Tibial nerve (tissue), 4 donors: Measurements from ENCODE around the gene ARGLU1. TPM values are rescaled to one million over a fixed set of nuclear protein-coding genes. Genes with fewer than 3 reads are reported as not detected.

ENCODE experiments used
- DNase-seq, 2 donors: peaks; one replicate each; pipeline ENCODE4 v3.0.0-alpha.2; 2019; ENCODE audit warnings: low spot score in 2 of 2
- H3K27ac ChIP-seq, 4 donors: fragments of 200-600 bp; sonication (generic) in 3 of 4; one replicate each; pipeline ENCODE4 v1.5.1; 2017 to 2019; ENCODE audit warnings: mild to moderate bottlenecking in 1 of 4
- H3K27me3 ChIP-seq, 2 donors: fragments of 200-600 bp; sonication (generic) in 1 of 2; one replicate each; pipeline versions ENCODE4 v1.5.1 to v1.6.0; 2017 to 2019
- H3K36me3 ChIP-seq, 3 donors: fragments of 200-600 bp; sonication (generic); one replicate each; pipeline ENCODE4 v1.5.1; 2018 to 2019
- H3K4me1 ChIP-seq, 4 donors: fragments of 200-600 bp; sonication (generic) in 3 of 4; one replicate each; pipeline ENCODE4 v1.5.1; 2017 to 2019
- H3K4me3 ChIP-seq, 4 donors: fragments of 200-600 bp; sonication (generic) in 3 of 4; one replicate each; pipeline ENCODE4 v1.5.1; 2017 to 2019; ENCODE audit warnings: mild to moderate bottlenecking in 1 of 4, moderate library complexity in 1 of 4
- H3K9me3 ChIP-seq, 4 donors: fragments of 200-600 bp; sonication (generic) in 3 of 4; one replicate each; pipeline ENCODE4 v1.5.1; 2017 to 2019
- CTCF ChIP-seq, 5 experiments: fragments of 200-600 bp in 3 of 5; fragments of 450-650 bp in 2 of 5; sonication (generic) in 3 of 5; IDR thresholded peaks; one replicate each; pipeline ENCODE4 v1.5.1; 2016 to 2019; ENCODE audit warnings: antibody characterized with exemption in 5 of 5, mild to moderate bottlenecking in 3 of 5, moderate library complexity in 2 of 5
- EP300 ChIP-seq, 2 donors: sonication (generic); formaldehyde crosslinking; IDR thresholded peaks; one replicate each; pipeline ENCODE4 v1.6.1; 2017; ENCODE audit warnings: antibody characterized with exemption in 2 of 2, mild to moderate bottlenecking in 1 of 2
- POLR2A ChIP-seq, 2 donors: fragments of 450-650 bp; IDR thresholded peaks; one replicate each; pipeline ENCODE4 v1.6.1; 2017; ENCODE audit warnings: antibody characterized with exemption in 2 of 2, mild to moderate bottlenecking in 2 of 2, moderate library complexity in 2 of 2
- WGBS, 2 donors: methylation state at CpG; one replicate each; pipeline ENCODE4 v1.1.5; 2018; 5-methylcytosine and 5-hydroxymethylcytosine counted together
- total RNA-seq, 4 donors: library from RNA; depleted of rRNA; stranded (reverse); fragments of >200 nt; gene quantifications; one replicate each; pipeline ENCODE4 v1.1.0, GENCODE V29; 2016

ARGLU1 gene
- total RNA-seq, 4 donors from 2014 or later = 115 to 148 (median 138) TPM

GRCh38 chr13:106550570-106551135 lies 17.3 kb downstream of the ARGLU1 start:
- DNase-seq = no peak
- H3K27me3 ChIP-seq = no peaks in the 10 kb centered on the region
- H3K36me3 ChIP-seq = peaks cover 0 to 25% (median 0%) of the 10 kb centered on the region in 3 donors
- H3K4me3 ChIP-seq = no peak overlapping the region
- TF ChIP-seq EP300 (IDR thresholded peaks at IDR 0.05) (peak in 1 of 2 donors; percentile 25), POLR2A (IDR thresholded peaks at IDR 0.05) (no peak), CTCF (IDR thresholded peaks at IDR 0.05) (no peak)
- 80 to 86% methylated on average over 4 of the region's 4 CpGs for WGBS, 2 donors
- H3K27ac ChIP-seq = peak overlapping the region in 1 of 4 donors; percentile 40
- peaks cover 0 to 74% (median 0%) of the 10 kb centered on the region in 4 donors for H3K4me1 ChIP-seq
- no peaks in the 10 kb centered on the region for H3K9me3 ChIP-seq

- 93 to 96% methylated on average over 3 of the region's 3 CpGs for WGBS, 2 donors
- H3K27ac ChIP-seq = no peak overlapping the region
- no peak overlapping the region for H3K4me3 ChIP-seq
- TF ChIP-seq POLR2A (IDR thresholded peaks at IDR 0.05) = no peak
- TF ChIP-seq CTCF (IDR thresholded peaks at IDR 0.05) = no peak
- no peak for TF ChIP-seq EP300 (IDR thresholded peaks at IDR 0.05)
- H3K36me3 ChIP-seq = peaks cover 0 to 10% (median 0%) of the 10 kb centered on the region in 3 donors
- no peaks in the 10 kb centered on the region for H3K27me3 ChIP-seq
- no peaks in the 10 kb centered on the region for H3K9me3 ChIP-seq
- H3K4me1 ChIP-seq = peaks cover 0 to 66% (median 0%) of the 10 kb centered on the region in 4 donors
- no peak for DNase-seq
Measured at GRCh38 chr13:106548064-106548696, 19.8 kb downstream of the ARGLU1 start.

GRCh38 chr13:106541826-106542225 lies 26.1 kb downstream of the ARGLU1 start:
- H3K4me1 ChIP-seq = peaks cover 0 to 13% (median under 1%) of the 10 kb centered on the region in 4 donors
- TF ChIP-seq EP300 (IDR thresholded peaks at IDR 0.05) = no peak
- TF ChIP-seq POLR2A (IDR thresholded peaks at IDR 0.05) = no peak
- TF ChIP-seq CTCF (IDR thresholded peaks at IDR 0.05) = no peak
- DNase-seq = no peak
- no peak overlapping the region for H3K4me3 ChIP-seq
- no peaks in the 10 kb centered on the region for H3K27me3 ChIP-seq
- peaks cover 0 to 20% (median 0%) of the 10 kb centered on the region in 3 donors for H3K36me3 ChIP-seq
- H3K27ac ChIP-seq = no peak overlapping the region
- 84 to 91% methylated on average over 1 of the region's 1 CpG for WGBS, 2 donors
- H3K9me3 ChIP-seq = no peaks in the 10 kb centered on the region

GRCh38 chr13:106540613-106541012 lies 27.3 kb downstream of the ARGLU1 start:
- DNase-seq = no peak
- Histone ChIP-seq H3K9me3 (no peaks in the 10 kb centered on the region), H3K27me3 (no peaks in the 10 kb centered on the region), H3K36me3 (peaks cover 0 to 20% (median 0%) of the 10 kb centered on the region in 3 donors), H3K27ac (no peak overlapping the region), H3K4me1 (peaks cover 0 to 16% (median 2%) of the 10 kb centered on the region in 4 donors), H3K4me3 (no peak overlapping the region)
- 77 to 78% methylated on average over 4 of the region's 4 CpGs for WGBS, 2 donors
- TF ChIP-seq CTCF (IDR thresholded peaks at IDR 0.05) = no peak
- no peak for TF ChIP-seq EP300 (IDR thresholded peaks at IDR 0.05)
- TF ChIP-seq POLR2A (IDR thresholded peaks at IDR 0.05) = no peak

GRCh38 chr13:106537521-106537920 lies 30.4 kb downstream of the ARGLU1 start:
- 55 to 69% methylated on average over 3 of the region's 3 CpGs for WGBS, 2 donors
- H3K27ac ChIP-seq = no peak overlapping the region
- no peak for DNase-seq
- H3K9me3 ChIP-seq = no peaks in the 10 kb centered on the region
- no peaks in the 10 kb centered on the region for H3K27me3 ChIP-seq
- H3K4me1 ChIP-seq = peaks cover 0 to 19% (median 7%) of the 10 kb centered on the region in 4 donors
- peaks cover 0 to 8% (median 0%) of the 10 kb centered on the region in 3 donors for H3K36me3 ChIP-seq
- no peak overlapping the region for H3K4me3 ChIP-seq
- TF ChIP-seq POLR2A (IDR thresholded peaks at IDR 0.05) = no peak
- no peak for TF ChIP-seq CTCF (IDR thresholded peaks at IDR 0.05)
- TF ChIP-seq EP300 (IDR thresholded peaks at IDR 0.05) = no peak
